NT2/D1 (cell line): ENCODE data around the gene CNGA3.

ENCODE experiments used
- SUZ12 ChIP-seq: IDR thresholded peaks from 2 replicates; pipeline ENCODE4 v1.6.1; 2011; ENCODE audit not compliant: insufficient read length, insufficient read depth; ENCODE audit errors: extremely low read depth
- ZNF274 ChIP-seq: IDR thresholded peaks from 2 replicates; pipeline ENCODE4 v1.6.1; 2011; ENCODE audit warnings: mild to moderate bottlenecking, low read depth, low read length

DNA sequence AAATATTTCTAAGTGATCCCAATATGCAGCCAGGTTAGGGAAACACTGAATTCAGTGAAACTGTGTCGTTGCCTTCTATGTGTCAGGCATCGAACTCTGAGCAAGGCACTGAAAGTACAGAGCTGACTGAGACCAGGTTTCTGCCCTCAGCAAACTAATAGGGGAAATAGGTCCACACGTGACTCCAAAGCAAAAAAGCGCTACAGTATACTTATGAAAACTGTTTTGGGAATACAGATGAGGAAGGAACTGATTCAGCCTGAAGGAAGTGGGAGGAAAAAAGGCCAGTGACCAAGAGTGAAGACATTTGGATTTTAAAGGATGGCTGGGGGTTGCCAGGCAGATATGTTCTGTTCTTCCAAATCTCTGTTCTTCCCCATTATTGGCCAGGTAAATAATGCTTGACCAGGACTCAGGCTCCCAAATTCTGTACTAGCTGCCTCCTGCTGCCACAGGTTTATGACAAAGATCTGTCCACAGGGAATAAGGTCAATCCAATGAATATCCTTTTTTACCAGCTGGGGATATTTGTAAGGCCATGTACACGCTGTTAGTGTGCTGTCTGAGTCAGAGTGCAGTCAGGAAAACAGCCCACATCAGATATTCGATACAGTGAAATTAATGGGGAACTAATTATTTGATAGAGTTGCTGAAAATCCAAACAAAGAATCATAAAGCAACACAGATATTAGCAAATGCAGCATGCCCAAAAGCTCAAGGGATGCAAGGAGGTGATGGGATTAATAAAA, 73.9 kb downstream of the CNGA3 start:
- TF ChIP-seq ZNF274 = no peak
- TF ChIP-seq SUZ12 = no peak
